A549 (cell line): Measurements from ENCODE around the gene SMARCA4. TPM values are rescaled to one million over a fixed set of nuclear protein-coding genes. Genes with fewer than 3 reads are reported as not detected.

ENCODE experiments used
- ATAC-seq, 2 experiments: fragments of 200-7000 bp in 1 of 2; fragments of >200 bp in 1 of 2; cut with Nextera tagmentation in 1 of 2; cut with Tn5 transposase in 1 of 2; 3 replicates each; pipeline versions ENCODE4 v1.8.0 to v1.9.1; 2018 to 2020; ENCODE audit warnings: mild to moderate bottlenecking in 1 of 2, moderate library complexity in 1 of 2
- CTCF ChIA-PET: fragments of 300-600 bp; sonication (Branson Sonifier 250); formaldehyde crosslinking; extraction: SDS; loops from one replicate; lab custom pipeline; 2021; ENCODE audit warnings: antibody characterized with exemption, inconsistent platforms; lab: Yijun Ruan, JAX
- POLR2A ChIA-PET: fragments of 350-600 bp; formaldehyde crosslinking; extraction: SDS; loops from one replicate; lab custom pipeline; 2021; ENCODE audit warnings: antibody characterized with exemption, inconsistent platforms; lab: Yijun Ruan, JAX
- DNase-seq, 2 experiments: peaks; one replicate each; pipeline versions ENCODE4 v3.0.0 to v3.0.0-alpha.2; 2011 to 2016; ENCODE audit warnings: low read depth in 1 of 2, low spot score in 1 of 2
- FAIRE-seq: peaks from 2 replicates; lab custom pipeline; 2011; peaks lifted over from hg19 to GRCh38; lab: Jason Lieb, UNC
- H3K27ac ChIP-seq, 2 experiments: fragments of >200 bp; sonication (Bioruptor Twin); formaldehyde crosslinking; 3 replicates each; pipeline ENCODE4 v1.5.1; 2016 to 2017
- H3K4me1 ChIP-seq: fragments of >200 bp; sonication (Bioruptor Twin); formaldehyde crosslinking; 3 replicates; pipeline ENCODE4 v1.6.1; 2016
- H3K4me2 ChIP-seq: fragments of >200 bp; sonication (Bioruptor Twin); formaldehyde crosslinking; 3 replicates; pipeline ENCODE4 v1.6.1; 2016
- H3K4me3 ChIP-seq: fragments of >200 bp; sonication (Bioruptor Twin); formaldehyde crosslinking; 3 replicates; pipeline ENCODE4 v1.5.1; 2016
- H3K9me3 ChIP-seq: fragments of >200 bp; sonication (Bioruptor Twin); formaldehyde crosslinking; 3 replicates; pipeline ENCODE4 v1.6.1; 2016
- CEBPB ChIP-seq, 2 experiments: fragments of >200 bp in 1 of 2; sonication (Bioruptor Twin) in 1 of 2; formaldehyde crosslinking in 1 of 2; IDR thresholded peaks; 2 replicates each; pipeline ENCODE4 v1.6.1; 2012 to 2016
- CHD4 ChIP-seq: fragments of 200-600 bp; sonication (generic); IDR thresholded peaks from 2 replicates; pipeline ENCODE4 v1.6.1; 2016; ENCODE audit warnings: antibody characterized with exemption, mild to moderate bottlenecking, borderline replicate concordance
- CTCF ChIP-seq: fragments of >200 bp; sonication (Bioruptor Twin); formaldehyde crosslinking; IDR thresholded peaks from 3 replicates; pipeline ENCODE4 v1.5.1; 2016
- FOSL2 ChIP-seq, 2 experiments: fragments of 450-650 bp in 1 of 2; fragments of >200 bp in 1 of 2; sonication (Bioruptor Twin) in 1 of 2; formaldehyde crosslinking; IDR thresholded peaks; 2 replicates each; pipeline versions ENCODE4 v1.5.0 to v1.6.1; 2016 to 2020; ENCODE audit warnings: mild to moderate bottlenecking in 1 of 2, moderate library complexity in 1 of 2
- HES2 ChIP-seq: fragments of >200 bp; sonication (Bioruptor Twin); formaldehyde crosslinking; IDR thresholded peaks from 2 replicates; pipeline ENCODE4 v1.6.1; 2016
- HOXA7 ChIP-seq: fragments of 250-450 bp; sonication (Bioruptor Pico); IDR thresholded peaks from 2 replicates; pipeline ENCODE4 v1.5.0; 2020; ENCODE audit warnings: mild to moderate bottlenecking, moderate library complexity
- HOXB13 ChIP-seq: fragments of 250-450 bp; sonication (Bioruptor Pico); IDR thresholded peaks from 2 replicates; pipeline ENCODE4 v1.5.0; 2020; ENCODE audit warnings: low read depth, mild to moderate bottlenecking, moderate library complexity
- JUN ChIP-seq, 2 experiments: fragments of >200 bp; sonication (Bioruptor Twin); formaldehyde crosslinking; IDR thresholded peaks; 2 replicates in 1 of 2; 3 replicates in 1 of 2; pipeline ENCODE4 v1.6.1; 2016 to 2017
- MAFK ChIP-seq: fragments of 450-650 bp; IDR thresholded peaks from 2 replicates; pipeline ENCODE4 v1.6.1; 2014; ENCODE audit not compliant: partially characterized antibody
- MAZ ChIP-seq: fragments of 150-350 bp; IDR thresholded peaks from 2 replicates; pipeline ENCODE4 v1.6.1; 2014; ENCODE audit warnings: antibody characterized with exemption, low read depth, low read length, borderline replicate concordance
- MYC ChIP-seq: IDR thresholded peaks from 2 replicates; pipeline ENCODE4 v1.6.1; 2012; ENCODE audit warnings: mild to moderate bottlenecking, inconsistent platforms, low read length, improper control_type of control experiment, borderline replicate concordance
- NR3C1 ChIP-seq: fragments of >200 bp; sonication (Bioruptor Twin); formaldehyde crosslinking; IDR thresholded peaks from 3 replicates; pipeline ENCODE4 v1.6.1; 2017
- PHF8 ChIP-seq: fragments of 200-600 bp; sonication (generic); IDR thresholded peaks from 2 replicates; pipeline ENCODE4 v1.6.1; 2016; ENCODE audit warnings: low read depth, mild to moderate bottlenecking, antibody characterized with exemption, moderate library complexity, borderline replicate concordance
- RAD21 ChIP-seq, 2 experiments: fragments of >200 bp in 1 of 2; sonication (Bioruptor Twin) in 1 of 2; formaldehyde crosslinking in 1 of 2; IDR thresholded peaks in 1 of 2; conservative IDR thresholded peaks in 1 of 2; 2 replicates in 1 of 2; 3 replicates in 1 of 2; pipeline ENCODE4 v1.6.1; 2012 to 2018; ENCODE audit warnings: inconsistent platforms in 1 of 2
- RFX5 ChIP-seq: fragments of 450-650 bp; IDR thresholded peaks from 2 replicates; pipeline ENCODE4 v1.7.1; 2014; ENCODE audit warnings: antibody characterized with exemption, mild to moderate bottlenecking, moderate library complexity
- TFCP2L1 ChIP-seq: fragments of 250-450 bp; sonication (Bioruptor Pico); IDR thresholded peaks from 2 replicates; pipeline ENCODE4 v1.5.0; 2021; ENCODE audit warnings: mild to moderate bottlenecking
- ZC3H11A ChIP-seq: fragments of 450-650 bp; IDR thresholded peaks from 2 replicates; pipeline ENCODE4 v1.6.1; 2014; ENCODE audit warnings: antibody characterized with exemption, mild to moderate bottlenecking
- ZSCAN20 ChIP-seq: fragments of 250-450 bp; sonication (Bioruptor Pico); IDR thresholded peaks from 2 replicates; pipeline ENCODE4 v1.8.0; 2022; ENCODE audit warnings: mild to moderate bottlenecking, moderate library complexity
- WGBS: methylation state at CpG from one replicate; pipeline ENCODE4 v1.1.6; 2017; ENCODE audit errors: missing lambda C conversion rate; 5-methylcytosine and 5-hydroxymethylcytosine counted together
- polyA plus RNA-seq, 4 experiments: library from polyadenylated mRNA; depleted of rRNA in 3 of 4; stranded (reverse); fragments of >200 nt; fragmentation: RNase III in 1 of 4; extraction: RNeasy Plus Mini Kit Qiagen cat#74134 plus additional on column Dnase treatment in 1 of 4; gene quantifications; 2 replicates in 3 of 4; 3 replicates in 1 of 4; pipeline ENCODE4 v1.2.3, GENCODE V29; 2011 to 2017

Gene SMARCA4
- polyA plus RNA-seq, 2 of the 4 experiments (the other 2 are of a cell fraction), result 8.1 to 11.9 TPM

GRCh38 chr19:11063434-11063833, 102.6 kb downstream of the SMARCA4 start:
- Histone ChIP-seq H3K4me3 (no peak overlapping the region), H3K4me1 (peaks cover 7% of the 10 kb centered on the region; the same call in 1 of the 3 replicates), H3K4me2 (no peak overlapping the region), H3K27ac (no peak overlapping the region), H3K9me3 (no peaks in the 10 kb centered on the region)
- no peak for DNase-seq
- ATAC-seq, result no peak
- CTCF ChIA-PET, result interaction anchor here (0.6 to 1.8 kb wide), 3 partner anchors 28 to 88 kb away, joined by 3 to 7 read pairs (median 5); no protein-coding TSS in a partner anchor
- FAIRE-seq, result no peak
- WGBS, result 94% methylated on average over 3 of the region's 3 CpGs
- POLR2A ChIA-PET, result interaction anchor here (1.1 kb wide), 1 partner anchor 26 kb away, joined by 3 read pairs; no protein-coding TSS in a partner anchor
- TF ChIP-seq NR3C1, result no peak

GRCh38 chr19:11064831-11065303, 104.0 kb downstream of the SMARCA4 start:
- TF ChIP-seq MYC, result no peak
- TF ChIP-seq MAFK, result peak; percentile 100
- TF ChIP-seq FOSL2 (IDR thresholded peaks at IDR 0.05), result no peak
- peak; percentile 25; the same call in 1 of the 2 replicates for TF ChIP-seq FOSL2 (CRISPR knock-in tag; IDR thresholded peaks at IDR 0.05)
- no peak for TF ChIP-seq CEBPB (IDR thresholded peaks at IDR 0.05)
- no peak for TF ChIP-seq RAD21 (conservative IDR thresholded peaks at IDR 0.05 in 1 of 2, IDR thresholded peaks at IDR 0.05 in 1 of 2)
- TF ChIP-seq, all 56 proteins: peak for 2
- DNase-seq (peak; percentile 27 to 35), FAIRE-seq (no peak), ATAC-seq (peak in 1 of 2 experiments; percentile 30; a peak in 2 of 6 replicates)
- H3K4me3 ChIP-seq, result no peak overlapping the region
- H3K4me2 ChIP-seq, result no peak overlapping the region
- 61% methylated on average over 10 of the region's 10 CpGs for WGBS
- peaks cover 7% of the 10 kb centered on the region; the same call in 1 of the 3 replicates for H3K4me1 ChIP-seq
- H3K27ac ChIP-seq, result peak overlapping the region; percentile 33 to 61; a peak in 4 of 6 replicates
- no peaks in the 10 kb centered on the region for H3K9me3 ChIP-seq
- POLR2A ChIA-PET, result no interaction called here
- CTCF ChIA-PET, result no interaction called here

DNA sequence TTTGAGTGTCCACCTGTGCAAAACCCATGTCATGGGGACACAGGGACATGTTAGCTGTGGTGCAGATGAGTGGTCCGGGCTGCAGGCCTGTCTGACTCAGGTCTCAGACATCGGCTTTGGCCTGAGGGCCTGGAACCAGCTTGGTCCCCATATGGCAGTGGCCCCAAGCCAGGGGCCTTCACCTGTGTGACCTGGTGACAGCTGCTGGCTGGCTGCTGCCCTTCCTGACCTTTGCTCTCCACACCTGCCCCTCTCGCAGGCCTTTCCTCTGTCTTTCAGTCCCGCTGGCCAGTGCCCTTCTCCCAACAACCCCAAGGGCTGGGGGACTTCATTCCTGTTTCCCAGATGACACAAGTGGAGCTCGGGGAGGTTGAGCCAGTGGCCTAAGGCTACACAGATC, 105.5 kb downstream of the SMARCA4 start:
- Histone ChIP-seq H3K4me3 (no peak overlapping the region), H3K27ac (no peak overlapping the region), H3K4me1 (peaks cover 7% of the 10 kb centered on the region; the same call in 1 of the 3 replicates), H3K9me3 (no peaks in the 10 kb centered on the region), H3K4me2 (no peak overlapping the region)
- ChIA-PET POLR2A (no interaction called here), CTCF (interaction anchor here (0.7 to 0.8 kb wide), 3 partner anchors 28 to 130 kb away, joined by 3 to 5 read pairs (median 3); no protein-coding TSS in a partner anchor)
- TF ChIP-seq RFX5, result no peak
- no peak for TF ChIP-seq HOXB13 (CRISPR knock-in tag)
- TF ChIP-seq HOXA7 (CRISPR knock-in tag), result no peak
- no peak for TF ChIP-seq TFCP2L1 (CRISPR knock-in tag)
- TF ChIP-seq PHF8, result no peak
- TF ChIP-seq MAZ, result no peak
- no peak for TF ChIP-seq ZSCAN20 (CRISPR knock-in tag)
- no peak for TF ChIP-seq CTCF
- TF ChIP-seq ZC3H11A, result no peak
- TF ChIP-seq JUN (IDR thresholded peaks at IDR 0.05), result no peak
- TF ChIP-seq CHD4, result no peak
- no peak for TF ChIP-seq HES2
- no peak for DNase-seq
- FAIRE-seq, result no peak
- no peak for ATAC-seq
- 96% methylated on average over 5 of the region's 5 CpGs for WGBS
